NT2/D1 (cell line): ENCODE data around the gene BOLA3.

ENCODE experiments used
- SUZ12 ChIP-seq: IDR thresholded peaks from 2 replicates; pipeline ENCODE4 v1.6.1; 2011; ENCODE audit not compliant: insufficient read length, insufficient read depth; ENCODE audit errors: extremely low read depth
- YY1 ChIP-seq: IDR thresholded peaks from 2 replicates; pipeline ENCODE4 v1.6.1; 2011; ENCODE audit not compliant: insufficient read length, insufficient read depth
- ZNF274 ChIP-seq: IDR thresholded peaks from 2 replicates; pipeline ENCODE4 v1.6.1; 2011; ENCODE audit warnings: mild to moderate bottlenecking, low read depth, low read length

- no peak for TF ChIP-seq ZNF274
- TF ChIP-seq SUZ12 = no peak
- no peak for TF ChIP-seq YY1
Measured at GRCh38 chr2:74096052-74096451, 51.7 kb downstream of the BOLA3 start.
